K562 (cell line): ENCODE results near the gene GDF11. TPM values are rescaled to one million over a fixed set of nuclear protein-coding genes. Genes with fewer than 3 reads are reported as not detected.

Source experiments
- CHD1 ChIP-seq: fragments of 200-600 bp; sonication (generic); IDR thresholded peaks from one replicate; pipeline ENCODE4 v1.6.1; 2012; ENCODE audit warnings: mild to moderate bottlenecking, moderate library complexity, low read length, inconsistent platforms
- ETV6 ChIP-seq, 3 experiments: fragments of 150-350 bp in 1 of 3; sonication (generic) in 1 of 3; formaldehyde crosslinking in 1 of 3; IDR thresholded peaks; 2 replicates each; pipeline versions ENCODE4 v1.6.1 to v1.8.0; 2014 to 2022; ENCODE audit warnings: borderline replicate concordance in 2 of 3, low read depth in 2 of 3, antibody characterized with exemption in 1 of 3, low read length in 1 of 3, mild to moderate bottlenecking in 1 of 3, missing genetic modification reagents in 1 of 3
- EWSR1 ChIP-seq: fragments of 450-650 bp; IDR thresholded peaks from 2 replicates; pipeline ENCODE4 v1.6.1; 2018; ENCODE audit warnings: borderline replicate concordance, mild to moderate bottlenecking, low read depth, moderate library complexity; ENCODE audit not compliant: partially characterized antibody
- FOXJ2 ChIP-seq: fragments of 200-800 bp; sonication (Bioruptor generic); IDR thresholded peaks from 2 replicates; pipeline ENCODE4 v1.6.1; 2016; ENCODE audit warnings: missing genetic modification characterization, missing compliant biosample characterization
- FOXK2 ChIP-seq, 2 experiments: fragments of 450-650 bp; IDR thresholded peaks in 1 of 2; conservative IDR thresholded peaks in 1 of 2; 2 replicates each; pipeline ENCODE4 v1.6.1; 2016; ENCODE audit warnings: low read depth in 2 of 2, mild to moderate bottlenecking in 1 of 2
- GTF2E2 ChIP-seq: fragments of 200-800 bp; sonication (Bioruptor generic); IDR thresholded peaks from 2 replicates; pipeline ENCODE4 v1.6.1; 2016; ENCODE audit warnings: missing genetic modification characterization, missing compliant biosample characterization
- GTF2F1 ChIP-seq: IDR thresholded peaks from 2 replicates; pipeline ENCODE4 v1.6.1; 2011; ENCODE audit warnings: low read depth, low read length, improper control_type of control experiment
- KDM4B ChIP-seq, 2 experiments: fragments of 450-650 bp in 1 of 2; sonication (generic) in 1 of 2; IDR thresholded peaks; 2 replicates each; pipeline ENCODE4 v1.6.1; 2016 to 2017; ENCODE audit warnings: borderline replicate concordance in 2 of 2, antibody characterized with exemption in 1 of 2, low read depth in 1 of 2, mild to moderate bottlenecking in 1 of 2
- MAZ ChIP-seq, 2 experiments: fragments of 450-650 bp in 1 of 2; sonication (generic) in 1 of 2; formaldehyde crosslinking; IDR thresholded peaks in 1 of 2; conservative IDR thresholded peaks in 1 of 2; 2 replicates each; pipeline versions ENCODE4 v1.4.0 to v1.5.0; 2020; ENCODE audit warnings: mild to moderate bottlenecking in 1 of 2, missing genetic modification reagents in 1 of 2
- MCM7 ChIP-seq, 2 experiments: fragments of 450-650 bp; IDR thresholded peaks; 2 replicates each; pipeline ENCODE4 v1.6.1; 2016 to 2018
- MTA2 ChIP-seq: fragments of 450-650 bp; IDR thresholded peaks from 2 replicates; pipeline ENCODE4 v1.6.1; 2016; ENCODE audit warnings: low read depth
- NFATC3 ChIP-seq: fragments of 450-650 bp; IDR thresholded peaks from 2 replicates; pipeline ENCODE4 v1.6.1; 2017; ENCODE audit warnings: mild to moderate bottlenecking
- NFRKB ChIP-seq: fragments of 450-650 bp; IDR thresholded peaks from 2 replicates; pipeline ENCODE4 v1.6.1; 2016; ENCODE audit warnings: low read depth
- POLR2H ChIP-seq: IDR thresholded peaks from 2 replicates; pipeline ENCODE4 v1.6.1; 2016; ENCODE audit warnings: missing genetic modification characterization, low read depth, mild to moderate bottlenecking, control low read depth, missing compliant biosample characterization, moderate library complexity
- PRMT5 ChIP-seq: sonication (generic); formaldehyde crosslinking; IDR thresholded peaks from 2 replicates; pipeline ENCODE4 v1.5.0; 2020; ENCODE audit warnings: missing genetic modification reagents
- SNIP1 ChIP-seq: fragments of 450-650 bp; IDR thresholded peaks from 2 replicates; pipeline ENCODE4 v1.7.1; 2017; ENCODE audit warnings: low read depth, mild to moderate bottlenecking
- SRSF7 ChIP-seq: fragments of 200-400 bp; formaldehyde crosslinking; optimal IDR thresholded peaks from 2 replicates; pipeline ENCODE3; 2017; ENCODE audit warnings: mild to moderate bottlenecking, low read depth, low read length
- TAF1 ChIP-seq: IDR thresholded peaks from 2 replicates; pipeline ENCODE4 v1.6.1; 2011; ENCODE audit warnings: mild to moderate bottlenecking, low read length, moderate library complexity; ENCODE audit not compliant: insufficient read depth, control insufficient read depth, severe bottlenecking; ENCODE audit errors: extremely low read depth
- TBL1XR1 ChIP-seq, 2 experiments: IDR thresholded peaks; 2 replicates each; pipeline ENCODE4 v1.6.1; 2012; ENCODE audit warnings: improper control_type of control experiment in 2 of 2, low read length in 2 of 2, mild to moderate bottlenecking in 1 of 2
- THRAP3 ChIP-seq: fragments of 450-650 bp; IDR thresholded peaks from 2 replicates; pipeline ENCODE4 v1.6.1; 2016; ENCODE audit warnings: mild to moderate bottlenecking, inconsistent platforms, borderline replicate concordance
- ZNF282 ChIP-seq: sonication (generic); formaldehyde crosslinking; IDR thresholded peaks from 2 replicates; pipeline ENCODE4 v1.8.1; 2023; ENCODE audit warnings: missing genetic modification reagents
- ZNF3 ChIP-seq: fragments of 250-450 bp; sonication (Bioruptor Pico); IDR thresholded peaks from 2 replicates; pipeline ENCODE4 v1.5.0; 2021; ENCODE audit warnings: mild to moderate bottlenecking, moderate library complexity
- ZNF444 ChIP-seq: fragments of 250-450 bp; sonication (Bioruptor Pico); IDR thresholded peaks from 2 replicates; pipeline ENCODE4 v1.4.0; 2020; ENCODE audit warnings: mild to moderate bottlenecking, moderate library complexity
- ZNF696 ChIP-seq: fragments of 250-450 bp; sonication (Bioruptor Pico); conservative IDR thresholded peaks from 2 replicates; pipeline ENCODE4 v1.4.0; 2020; ENCODE audit warnings: mild to moderate bottlenecking, moderate library complexity
- polyA plus RNA-seq, 8 experiments: library from polyadenylated mRNA; depleted of rRNA in 4 of 8; stranded (reverse) in 5 of 8; unstranded in 3 of 8; fragments of >200 nt; fragmentation: Nextera tagmentation in 2 of 8; fragmentation: Illumina TruSeq in 1 of 8; extraction: Ambion mirVana in 2 of 8; extraction: Trizol in 1 of 8; gene quantifications; 2 replicates each; pipeline versions ENCODE4 v1.2.1 to v1.2.3, GENCODE V29; 2011 to 2014; ENCODE audit warnings: inconsistent platforms in 1 of 8, missing spikeins in 1 of 8
- total RNA-seq, 7 experiments: library from RNA; depleted of rRNA in 6 of 7; stranded (reverse); fragments of >200 nt in 6 of 7; fragmentation: Illumina TruSeq in 2 of 7; extraction: Trizol in 2 of 7; gene quantifications; 2 replicates each; pipeline versions ENCODE4 v1.2.1 to v1.2.3, GENCODE V29; 2011 to 2021; ENCODE audit warnings: low replicate concordance in 1 of 7
- TF ChIP-seq, protein P1 (sequence below): fragments of 250-450 bp; sonication (Bioruptor Pico); IDR thresholded peaks from 2 replicates; pipeline ENCODE4 v1.5.0; 2022; ENCODE audit warnings: mild to moderate bottlenecking
- TF ChIP-seq, protein P2 (sequence below): fragments of 250-450 bp; sonication (Bioruptor Pico); IDR thresholded peaks from 2 replicates; pipeline ENCODE4 v1.8.0; 2021; ENCODE audit warnings: moderate library complexity, mild to moderate bottlenecking, inconsistent platforms
- TF ChIP-seq, protein P3 (sequence below): fragments of 450-650 bp; IDR thresholded peaks from 2 replicates; pipeline ENCODE4 v1.6.1; 2016

Gene GDF11
- total and polyA plus RNA-seq, 9 of the 15 experiments (the other 6 are each of a cell fraction or from before 2014, with no cell fraction given) = 1.4 to 15.7 (median 4.8) TPM

DNA sequence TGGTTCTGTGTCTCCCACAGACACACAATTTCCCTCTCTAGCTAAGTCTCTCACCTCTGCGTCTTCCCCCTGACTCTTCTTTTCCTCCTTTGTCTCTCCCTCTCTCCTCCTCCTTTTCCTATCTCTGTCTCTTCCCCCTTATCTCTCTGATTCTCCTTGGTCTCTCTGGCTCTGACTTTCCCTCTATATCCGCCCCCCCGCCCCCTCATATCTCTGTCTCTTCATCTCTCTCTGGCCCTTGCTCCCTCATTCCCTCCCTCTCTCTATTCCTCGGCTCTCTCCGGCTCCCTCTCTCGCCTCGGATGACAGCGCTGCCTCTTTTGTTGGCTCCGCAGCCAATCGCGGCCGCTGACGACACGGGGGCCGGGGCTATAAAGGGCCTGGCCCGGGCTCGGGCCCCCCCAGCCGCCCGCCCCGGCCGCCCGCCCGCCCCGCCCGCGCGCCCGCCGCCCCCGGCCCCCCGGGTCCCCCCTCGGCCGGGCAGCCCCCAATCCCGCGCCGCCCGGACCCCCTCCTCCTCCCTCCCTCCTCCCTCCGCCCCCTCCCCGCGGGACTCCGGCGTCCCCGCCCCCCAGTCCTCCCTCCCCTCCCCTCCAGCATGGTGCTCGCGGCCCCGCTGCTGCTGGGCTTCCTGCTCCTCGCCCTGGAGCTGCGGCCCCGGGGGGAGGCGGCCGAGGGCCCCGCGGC lies at the start of gene GDF11 (continued):
- peak; percentile 70 for TF ChIP-seq TAF1
- TF ChIP-seq ETV6 (IDR thresholded peaks at IDR 0.05; ENCODE audit: borderline replicate concordance in 1 of 2, low read depth in 2 of 2, low read length in 1 of 2) = no peak
- no peak for TF ChIP-seq ETV6 (CRISPR knock-in tag; IDR thresholded peaks at IDR 0.05; ENCODE audit: borderline replicate concordance)
- TF ChIP-seq CHD1 = no peak
- TF ChIP-seq ZNF444 (CRISPR knock-in tag) = no peak
- TF ChIP-seq PRMT5 (CRISPR knock-in tag) = no peak
- TF ChIP-seq THRAP3 = peak; percentile 72; the same call in 1 of the 2 replicates
- TF ChIP-seq KDM4B (IDR thresholded peaks at IDR 0.05; ENCODE audit: borderline replicate concordance in 2 of 2, low read depth in 1 of 2) = no peak
- peak; percentile 54 to 63; a peak in 3 of 4 replicates for TF ChIP-seq FOXK2 (conservative IDR thresholded peaks at IDR 0.05 in 1 of 2, IDR thresholded peaks at IDR 0.05 in 1 of 2; ENCODE audit: low read depth in 2 of 2)
- no peak for TF ChIP-seq ZNF3 (CRISPR knock-in tag)
- no peak for TF ChIP-seq ZNF282 (CRISPR knock-in tag)
- no peak for TF ChIP-seq TBL1XR1 (IDR thresholded peaks at IDR 0.05; ENCODE audit: low read length in 2 of 2)
- peak; percentile 63; the same call in 1 of the 2 replicates for TF ChIP-seq SNIP1
- TF ChIP-seq MTA2 = peak; percentile 67
- no peak for TF ChIP-seq FOXJ2 (tag)
- TF ChIP-seq MCM7 (IDR thresholded peaks at IDR 0.05) = peak; percentile 43 to 62; a peak in 1 of 4 replicates
- TF ChIP-seq EWSR1 = no peak
- TF ChIP-seq GTF2E2 (tag) = no peak
- TF ChIP-seq, protein P1, sequence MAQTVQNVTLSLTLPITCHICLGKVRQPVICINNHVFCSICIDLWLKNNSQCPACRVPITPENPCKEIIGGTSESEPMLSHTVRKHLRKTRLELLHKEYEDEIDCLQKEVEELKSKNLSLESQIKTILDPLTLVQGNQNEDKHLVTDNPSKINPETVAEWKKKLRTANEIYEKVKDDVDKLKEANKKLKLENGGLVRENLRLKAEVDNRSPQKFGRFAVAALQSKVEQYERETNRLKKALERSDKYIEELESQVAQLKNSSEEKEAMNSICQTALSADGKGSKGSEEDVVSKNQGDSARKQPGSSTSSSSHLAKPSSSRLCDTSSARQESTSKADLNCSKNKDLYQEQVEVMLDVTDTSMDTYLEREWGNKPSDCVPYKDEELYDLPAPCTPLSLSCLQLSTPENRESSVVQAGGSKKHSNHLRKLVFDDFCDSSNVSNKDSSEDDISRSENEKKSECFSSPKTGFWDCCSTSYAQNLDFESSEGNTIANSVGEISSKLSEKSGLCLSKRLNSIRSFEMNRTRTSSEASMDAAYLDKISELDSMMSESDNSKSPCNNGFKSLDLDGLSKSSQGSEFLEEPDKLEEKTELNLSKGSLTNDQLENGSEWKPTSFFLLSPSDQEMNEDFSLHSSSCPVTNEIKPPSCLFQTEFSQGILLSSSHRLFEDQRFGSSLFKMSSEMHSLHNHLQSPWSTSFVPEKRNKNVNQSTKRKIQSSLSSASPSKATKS = no peak
- TF ChIP-seq NFATC3 = peak; percentile 75; the same call in 1 of the 2 replicates
- TF ChIP-seq, protein P2, sequence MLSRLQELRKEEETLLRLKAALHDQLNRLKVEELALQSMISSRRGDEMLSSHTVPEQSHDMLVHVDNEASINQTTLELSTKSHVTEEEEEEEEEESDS (CRISPR knock-in tag) = no peak
- peak; percentile 67; the same call in 1 of the 2 replicates for TF ChIP-seq NFRKB
- TF ChIP-seq ZNF696 (CRISPR knock-in tag) = no peak
- TF ChIP-seq POLR2H = no peak
- TF ChIP-seq GTF2F1 = no peak
- TF ChIP-seq SRSF7 = no peak
- TF ChIP-seq, protein P3, sequence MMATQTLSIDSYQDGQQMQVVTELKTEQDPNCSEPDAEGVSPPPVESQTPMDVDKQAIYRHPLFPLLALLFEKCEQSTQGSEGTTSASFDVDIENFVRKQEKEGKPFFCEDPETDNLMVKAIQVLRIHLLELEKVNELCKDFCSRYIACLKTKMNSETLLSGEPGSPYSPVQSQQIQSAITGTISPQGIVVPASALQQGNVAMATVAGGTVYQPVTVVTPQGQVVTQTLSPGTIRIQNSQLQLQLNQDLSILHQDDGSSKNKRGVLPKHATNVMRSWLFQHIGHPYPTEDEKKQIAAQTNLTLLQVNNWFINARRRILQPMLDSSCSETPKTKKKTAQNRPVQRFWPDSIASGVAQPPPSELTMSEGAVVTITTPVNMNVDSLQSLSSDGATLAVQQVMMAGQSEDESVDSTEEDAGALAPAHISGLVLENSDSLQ = peak; percentile 61
- peak; percentile 70 to 79 for TF ChIP-seq MAZ (CRISPR knock-in tag; conservative IDR thresholded peaks at IDR 0.05 in 1 of 2, IDR thresholded peaks at IDR 0.05 in 1 of 2)
